Measurements from ENCODE around the gene CIART. TPM values are rescaled to one million over a fixed set of nuclear protein-coding genes. Genes with fewer than 3 reads are reported as not detected.
"Not testable (repeated sequence)": the region's sequence is repeated elsewhere in the genome, so short reads cannot be mapped to it uniquely, and the experiment has no call there.

The CIART gene
- total and polyA plus RNA-seq, 7 experiments from 2014 or later: 0.87 to 2.6 (median 2.0) TPM

- Histone ChIP-seq H3K4me1 (ENCODE audit: control insufficient read depth in 2 of 2, insufficient read depth in 2 of 2, low read length in 2 of 2) (peaks cover 0 to 7% of the 10 kb centered on the region in 2 donors), H3K27me3 (ENCODE audit: control insufficient read depth in 2 of 2, insufficient read depth in 2 of 2, low read length in 2 of 2) (no peaks in the 10 kb centered on the region), H3K36me3 (ENCODE audit: control insufficient read depth in 2 of 3, insufficient read depth in 3 of 3, low read length in 3 of 3) (peaks cover 0 to 12% (median 0%) of the 10 kb centered on the region in 3 experiments), H3K4me3 (ENCODE audit: low read length) (peak overlapping the region; percentile 98), H3K27ac (ENCODE audit: low read depth, low read length) (peak overlapping the region; percentile 97), H3K9me3 (ENCODE audit: control insufficient read depth in 2 of 3, low read length in 3 of 3) (no peaks in the 10 kb centered on the region)
- DNase-seq (peak; percentile 71 to 92 (median 77)), ATAC-seq (peak; percentile 65)
- CTCF ChIA-PET: interaction anchor here (0.9 kb wide), 2 partner anchors 20 to 21 kb away, joined by 3 to 4 read pairs; no protein-coding TSS in a partner anchor
- Mint-ChIP-seq H3K27ac (peak overlapping the region in 4 of 9 donors; percentile 97 to 99 (median 98)), H3K4me1 (peaks cover 11 to 19% (median 18%) of the 10 kb centered on the region in 7 donors), H3K4me3 (peak overlapping the region in 1 of 10 donors; percentile 93), H3K9me3 (no peaks in the 10 kb centered on the region), H3K36me3 (peaks cover 0 to 7% (median 0%) of the 10 kb centered on the region in 5 donors), H3K27me3 (peaks cover 0 to 2% (median 0%) of the 10 kb centered on the region in 5 donors)
- POLR2A ChIA-PET: interaction anchor here (0.6 to 3.9 kb wide), 19 partner anchors 10 to 645 kb away, joined by 3 to 28 read pairs (median 4); partner anchors contain the start of gene RPRD2
- intact Hi-C loops (cut with micrococcal nuclease): loop anchor here (1.0 to 10.0 kb wide), 4 partner anchors 21 to 220 kb away; no protein-coding TSS in a partner anchor
These were observed 47.6 kb upstream of the CIART start for GRCh38 chr1:150234566-150235293.

GRCh38 chr1:150235294-150235851 is 47.0 kb upstream of the CIART start:
- H3K4me3 Mint-ChIP-seq: no peak overlapping the region
- Histone ChIP-seq H3K4me3 (ENCODE audit: low read length) (peak overlapping the region; percentile 98), H3K27me3 (ENCODE audit: control insufficient read depth in 2 of 2, insufficient read depth in 2 of 2, low read length in 2 of 2) (no peaks in the 10 kb centered on the region), H3K27ac (ENCODE audit: low read depth, low read length) (peak overlapping the region; percentile 97), H3K9me3 (ENCODE audit: control insufficient read depth in 2 of 3, low read length in 3 of 3) (no peaks in the 10 kb centered on the region), H3K4me1 (ENCODE audit: control insufficient read depth in 2 of 2, insufficient read depth in 2 of 2, low read length in 2 of 2) (peaks cover 0 to 7% of the 10 kb centered on the region in 2 donors), H3K36me3 (ENCODE audit: control insufficient read depth in 2 of 3, insufficient read depth in 3 of 3, low read length in 3 of 3) (peaks cover 0 to 12% (median 0%) of the 10 kb centered on the region in 3 experiments)
- H3K9me3 Mint-ChIP-seq: no peaks in the 10 kb centered on the region
- intact Hi-C loops (cut with micrococcal nuclease): loop anchor here in 1 of 2 donors (2.0 to 10.0 kb wide), 2 partner anchors 85 to 219 kb away; no protein-coding TSS in a partner anchor
- peaks cover 0 to 2% (median 0%) of the 10 kb centered on the region in 5 donors for H3K27me3 Mint-ChIP-seq
- H3K27ac Mint-ChIP-seq: no peak overlapping the region
- H3K4me1 Mint-ChIP-seq: peaks cover 11 to 22% (median 18%) of the 10 kb centered on the region in 7 donors
- POLR2A ChIA-PET: interaction anchor here (0.6 to 3.9 kb wide), 14 partner anchors 21 to 645 kb away, joined by 3 to 28 read pairs (median 4); partner anchors contain the start of genes PLEKHO1 and RPRD2
- CTCF ChIA-PET: interaction anchor here (0.9 kb wide), 1 partner anchor 21 kb away, joined by 3 read pairs; no protein-coding TSS in a partner anchor
- ATAC-seq (no peak), DNase-seq (peak in 6 of 9 donors; percentile 18 to 37 (median 32))
- H3K36me3 Mint-ChIP-seq: peaks cover 0 to 6% (median 0%) of the 10 kb centered on the region in 5 donors

- no peaks in the 10 kb centered on the region for H3K27me3 ChIP-seq (ENCODE audit: control insufficient read depth in 2 of 2, insufficient read depth in 2 of 2, low read length in 2 of 2)
- Mint-ChIP-seq H3K4me1 (peaks cover 11 to 22% (median 18%) of the 10 kb centered on the region in 7 donors), H3K4me3 (peak within 1 kb of the TSS in 3 of 10 donors; percentile 10 to 93 (median 60)), H3K27ac (peak within 1 kb of the TSS in 4 of 9 donors; percentile 97 to 99 (median 98)), H3K27me3 (peaks cover 0 to 4% (median 0%) of the 10 kb centered on the region in 5 donors), H3K36me3 (peaks cover 0 to 6% (median 0%) of the 10 kb centered on the region in 5 donors), H3K9me3 (no peaks in the 10 kb centered on the region)
- ChIA-PET CTCF (interaction anchor here (0.9 kb wide), 1 partner anchor 21 kb away, joined by 3 read pairs; no protein-coding TSS in a partner anchor), POLR2A (interaction anchor here (0.6 to 3.9 kb wide), 15 partner anchors 10 to 465 kb away, joined by 3 to 28 read pairs (median 4); partner anchors contain the start of genes PLEKHO1 and RPRD2)
- H3K9me3 ChIP-seq (ENCODE audit: control insufficient read depth in 2 of 3, low read length in 3 of 3): no peaks in the 10 kb centered on the region
- ATAC-seq (peak; percentile 94), DNase-seq (peak; percentile 75 to 99 (median 98))
- peak within 1 kb of the TSS; percentile 97 for H3K27ac ChIP-seq (ENCODE audit: low read depth, low read length)
- H3K36me3 ChIP-seq (ENCODE audit: control insufficient read depth in 2 of 3, insufficient read depth in 3 of 3, low read length in 3 of 3): peaks cover 0 to 12% (median 0%) of the 10 kb centered on the region in 3 experiments
- H3K4me1 ChIP-seq (ENCODE audit: control insufficient read depth in 2 of 2, insufficient read depth in 2 of 2, low read length in 2 of 2): peaks cover 0 to 7% of the 10 kb centered on the region in 2 donors
- intact Hi-C loops (cut with micrococcal nuclease): loop anchor here (1.0 to 10.0 kb wide), 15 partner anchors 32 to 821 kb away; partner anchors contain the start of genes MRPS21 (in 2 of the 2), APH1A (in 1 of the 2), ARNT (in 1 of the 2) and CIART (in 1 of the 2)
- peak within 1 kb of the TSS; percentile 98 for H3K4me3 ChIP-seq (ENCODE audit: low read length)
These were observed 46.3 kb upstream of the CIART start, which contains the start of gene ANP32E for GRCh38 chr1:150235852-150236613. ANP32E (minus strand) TSS chr1:150236112; CDS start chr1:150235786, 326 bp downstream.

GRCh38 chr1:150236614-150237100 is 45.7 kb upstream of the CIART start:
- peak overlapping the region; percentile 98 for H3K4me3 ChIP-seq (ENCODE audit: low read length)
- Mint-ChIP-seq H3K4me1 (peaks cover 11 to 22% (median 18%) of the 10 kb centered on the region in 7 donors), H3K27me3 (peaks cover 0 to 4% (median 0%) of the 10 kb centered on the region in 5 donors), H3K4me3 (peak overlapping the region in 2 of 10 donors; percentile 10 to 60), H3K9me3 (no peaks in the 10 kb centered on the region), H3K27ac (peak overlapping the region in 2 of 9 donors; percentile 13 to 32), H3K36me3 (peaks cover 0 to 6% (median 0%) of the 10 kb centered on the region in 5 donors)
- DNase-seq: no peak
- intact Hi-C loops (cut with micrococcal nuclease): loop anchor here (1.0 to 10.0 kb wide), 14 partner anchors 32 to 820 kb away; partner anchors contain the start of genes MRPS21 (in 2 of the 2), APH1A (in 1 of the 2), ARNT (in 1 of the 2) and CIART (in 1 of the 2)
- CTCF ChIA-PET: no interaction called here
- no peak for ATAC-seq
- peaks cover 0 to 7% of the 10 kb centered on the region in 2 donors for H3K4me1 ChIP-seq (ENCODE audit: control insufficient read depth in 2 of 2, insufficient read depth in 2 of 2, low read length in 2 of 2)
- H3K27me3 ChIP-seq (ENCODE audit: control insufficient read depth in 2 of 2, insufficient read depth in 2 of 2, low read length in 2 of 2): no peaks in the 10 kb centered on the region
- no peaks in the 10 kb centered on the region for H3K9me3 ChIP-seq (ENCODE audit: control insufficient read depth in 2 of 3, low read length in 3 of 3)
- H3K36me3 ChIP-seq (ENCODE audit: control insufficient read depth in 2 of 3, insufficient read depth in 3 of 3, low read length in 3 of 3): peaks cover 0 to 12% (median 0%) of the 10 kb centered on the region in 3 experiments
- POLR2A ChIA-PET: interaction anchor here (0.8 to 3.8 kb wide), 4 partner anchors 10 to 127 kb away, joined by 3 to 21 read pairs (median 12); partner anchors contain the start of gene RPRD2
- peak overlapping the region; percentile 59 for H3K27ac ChIP-seq (ENCODE audit: low read depth, low read length)

GRCh38 chr1:150237176-150237575 is 45.2 kb upstream of the CIART start:
- H3K27ac ChIP-seq (ENCODE audit: low read depth, low read length); CTCF ChIA-PET; H3K4me1 ChIP-seq (ENCODE audit: control insufficient read depth in 2 of 2, insufficient read depth in 2 of 2, low read length in 2 of 2); H3K4me3 ChIP-seq (ENCODE audit: low read length); H3K27me3 ChIP-seq (ENCODE audit: control insufficient read depth in 2 of 2, insufficient read depth in 2 of 2, low read length in 2 of 2); ATAC-seq; H3K36me3 Mint-ChIP-seq; H3K9me3 ChIP-seq (ENCODE audit: control insufficient read depth in 2 of 3, low read length in 3 of 3); DNase-seq; H3K9me3 Mint-ChIP-seq; H3K27me3 Mint-ChIP-seq: not testable (repeated sequence)
- POLR2A ChIA-PET: interaction anchor here (1.4 to 2.9 kb wide), 2 partner anchors 9 to 127 kb away, joined by 3 to 19 read pairs; partner anchors contain the start of gene RPRD2
- peaks cover 0 to 12% (median 0%) of the 10 kb centered on the region in 3 experiments for H3K36me3 ChIP-seq (ENCODE audit: control insufficient read depth in 2 of 3, insufficient read depth in 3 of 3, low read length in 3 of 3)
- intact Hi-C loops (cut with micrococcal nuclease): loop anchor here in 1 of 2 donors (2.0 to 10.0 kb wide), 3 partner anchors 218 to 820 kb away; partner anchors contain the start of gene GOLPH3L
- Mint-ChIP-seq H3K27ac (peak overlapping the region in 2 of 9 donors; percentile 13 to 32), H3K4me3 (peak overlapping the region in 3 of 10 donors; percentile 34 to 60 (median 48)), H3K4me1 (peaks cover 11 to 22% (median 18%) of the 10 kb centered on the region in 7 donors)

Data from naive thymus-derived CD4-positive, alpha-beta T cell (primary cell).